CD14-positive monocyte (primary cell): ENCODE data around the gene CHFR. TPM values are rescaled to one million over a fixed set of nuclear protein-coding genes. Genes with fewer than 3 reads are reported as not detected.

ENCODE experiments used
- DNase-seq, 3 donors: peaks; one replicate each; pipeline ENCODE4 v3.0.0-alpha.2; 2011 to 2022
- H2AFZ ChIP-seq: 2 replicates; pipeline ENCODE4 v1.6.0; 2012; ENCODE audit warnings: mild to moderate bottlenecking, low read depth, low read length, inconsistent platforms; ENCODE audit not compliant: insufficient read depth, poor library complexity, severe bottlenecking
- H3K27ac ChIP-seq, 2 donors: 1 replicate in 1 of 2; 2 replicates in 1 of 2; pipeline ENCODE4 v1.5.1; 2012 to 2013; ENCODE audit warnings: low read length in 2 of 2, control low read depth in 1 of 2, inconsistent platforms in 1 of 2, low read depth in 1 of 2, mild to moderate bottlenecking in 1 of 2
- H3K27me3 ChIP-seq, 2 donors: one replicate each; pipeline versions ENCODE4 v1.6.0 to v1.6.1; 2011 to 2013; ENCODE audit warnings: low read length in 2 of 2; ENCODE audit not compliant: control insufficient read depth in 2 of 2, insufficient read depth in 2 of 2
- H3K36me3 ChIP-seq, 2 donors: replicated peaks in 1 of 2; 1 replicate in 1 of 2; 2 replicates in 1 of 2; pipeline versions ENCODE4 v1.5.1 to v1.6.1; 2012 to 2013; ENCODE audit warnings: low read length in 2 of 2, control low read depth in 1 of 2, inconsistent platforms in 1 of 2, mild to moderate bottlenecking in 1 of 2; ENCODE audit not compliant: insufficient read depth in 2 of 2, control insufficient read depth in 1 of 2
- H3K4me1 ChIP-seq, 2 donors: 1 replicate in 1 of 2; 2 replicates in 1 of 2; pipeline versions ENCODE4 v1.5.1 to v1.6.1; 2012 to 2013; ENCODE audit warnings: low read length in 2 of 2, control low read depth in 1 of 2, inconsistent platforms in 1 of 2, mild to moderate bottlenecking in 1 of 2, moderate library complexity in 1 of 2; ENCODE audit not compliant: insufficient read depth in 2 of 2, control insufficient read depth in 1 of 2
- H3K4me2 ChIP-seq: replicated peaks from 2 replicates; pipeline ENCODE3; 2012; ENCODE audit warnings: low read length, moderate library complexity, mild to moderate bottlenecking; ENCODE audit not compliant: poor library complexity, severe bottlenecking; ENCODE audit errors: extremely low read depth
- H3K4me3 ChIP-seq, 3 experiments: fragments of 200-600 bp in 1 of 3; sonication (generic) in 1 of 3; replicated peaks in 1 of 3; 1 replicate in 2 of 3; 2 replicates in 1 of 3; pipeline ENCODE4 v1.5.1; 2011 to 2013; ENCODE audit warnings: low read length in 3 of 3, mild to moderate bottlenecking in 3 of 3, control low read depth in 2 of 3, low read depth in 2 of 3, inconsistent platforms in 1 of 3, moderate library complexity in 1 of 3
- H3K79me2 ChIP-seq: 2 replicates; pipeline ENCODE4 v1.6.0; 2012; ENCODE audit warnings: mild to moderate bottlenecking, control low read depth, inconsistent platforms, low read length, moderate library complexity; ENCODE audit not compliant: insufficient read depth
- H3K9ac ChIP-seq: 2 replicates; pipeline ENCODE4 v1.6.0; 2017; ENCODE audit warnings: low read length, mild to moderate bottlenecking; ENCODE audit not compliant: insufficient read depth, poor library complexity, severe bottlenecking
- H3K9me3 ChIP-seq, 2 donors: replicated peaks in 1 of 2; 1 replicate in 1 of 2; 2 replicates in 1 of 2; pipeline versions ENCODE4 v1.5.1 to v1.6.1; 2012 to 2013; ENCODE audit warnings: low read length in 2 of 2, control low read depth in 1 of 2; ENCODE audit not compliant: control insufficient read depth in 1 of 2, insufficient read depth in 1 of 2
- H4K20me1 ChIP-seq: 2 replicates; pipeline ENCODE4 v1.6.0; 2012; ENCODE audit warnings: mild to moderate bottlenecking, low read length, control low read depth, moderate library complexity; ENCODE audit not compliant: insufficient read depth
- H3K27ac Mint-ChIP-seq, 7 donors: one replicate each; pipeline ENCODE4 v1.8.0; 2020; ENCODE audit warnings: mild to moderate bottlenecking in 7 of 7, mixed read lengths in 7 of 7, moderate library complexity in 6 of 7, inconsistent platforms in 2 of 7
- H3K27me3 Mint-ChIP-seq, 3 donors: one replicate each; pipeline ENCODE4 v1.8.0; 2021 to 2022; ENCODE audit warnings: low read depth in 3 of 3, mild to moderate bottlenecking in 3 of 3, mixed read lengths in 3 of 3, moderate library complexity in 3 of 3, inconsistent platforms in 1 of 3
- H3K36me3 Mint-ChIP-seq, 2 donors: one replicate each; pipeline ENCODE4 v1.8.0; 2020; ENCODE audit warnings: mixed read lengths in 2 of 2, inconsistent platforms in 1 of 2, mild to moderate bottlenecking in 1 of 2
- H3K4me1 Mint-ChIP-seq: one replicate; pipeline ENCODE4 v1.8.0; 2020; ENCODE audit warnings: mild to moderate bottlenecking, mixed read lengths
- H3K4me3 Mint-ChIP-seq, 2 donors: one replicate each; pipeline ENCODE4 v1.8.0; 2020; ENCODE audit warnings: mild to moderate bottlenecking in 2 of 2, mixed read lengths in 2 of 2, moderate library complexity in 1 of 2
- H3K9me3 Mint-ChIP-seq, 7 donors: one replicate each; pipeline ENCODE4 v1.8.0; 2020 to 2022; ENCODE audit warnings: mixed read lengths in 7 of 7, mild to moderate bottlenecking in 6 of 7, moderate library complexity in 6 of 7, inconsistent platforms in 2 of 7
- CTCF ChIP-seq: fragments of 200-600 bp; IDR thresholded peaks from one replicate; pipeline ENCODE4 v1.8.0; 2022; ENCODE audit warnings: antibody characterized with exemption, mild to moderate bottlenecking
- WGBS: methylation state at CpG from one replicate; pipeline ENCODE4 v1.1.5; 2013; ENCODE audit warnings: missing lambda C conversion rate; ENCODE audit not compliant: insufficient coverage; 5-methylcytosine and 5-hydroxymethylcytosine counted together
- intact Hi-C, 2 donors: fragments of 100-400 bp; cut with micrococcal nuclease; formaldehyde crosslinking; loops; one replicate each; pipeline versions ENCODE4 v1.15.0 to v1.15.1; 2023
- polyA plus RNA-seq, 3 donors: library from polyadenylated mRNA; depleted of rRNA in 1 of 3; unstranded in 2 of 3; stranded (reverse) in 1 of 3; fragments of 300-500 nt in 2 of 3; fragments of >200 nt in 1 of 3; fragmentation: Illumina TruSeq in 2 of 3; gene quantifications; 1 replicate in 2 of 3; 2 replicates in 1 of 3; pipeline ENCODE4 v1.2.3, GENCODE V29; 2012 to 2021

CHFR gene
- polyA plus RNA-seq, 3 donors = 28.0 to 76.3 (median 39.3) TPM

- Histone ChIP-seq H3K36me3 (peaks cover 63 to 82% of the 10 kb centered on the region in 2 donors), H2AFZ (no peak overlapping the region), H3K4me1 (no peaks in the 10 kb centered on the region), H3K27ac (no peak overlapping the region), H3K9me3 (no peaks in the 10 kb centered on the region), H3K4me3 (no peak overlapping the region), H3K79me2 (no peaks in the 10 kb centered on the region), H3K4me2 (no peak overlapping the region), H3K9ac (no peak overlapping the region), H4K20me1 (no peaks in the 10 kb centered on the region), H3K27me3 (no peaks in the 10 kb centered on the region)
- no peak overlapping the region for H3K4me3 Mint-ChIP-seq
- intact Hi-C loops = no loop called here
- H3K27me3 Mint-ChIP-seq = peaks cover 0 to 2% (median 0%) of the 10 kb centered on the region in 3 donors
- H3K27ac Mint-ChIP-seq = peak overlapping the region in 1 of 7 donors; percentile 26
- DNase-seq = no peak
- no peak for TF ChIP-seq CTCF
- H3K9me3 Mint-ChIP-seq = peaks cover 0 to 3% (median 0%) of the 10 kb centered on the region in 7 donors
- no peaks in the 10 kb centered on the region for H3K4me1 Mint-ChIP-seq
- WGBS = 95% methylated on average over 20 of the region's 21 CpGs
- peaks cover 64 to 84% of the 10 kb centered on the region in 2 donors for H3K36me3 Mint-ChIP-seq
Observed at GRCh38 chr12:132789099-132789471, 98.3 kb downstream of the CHFR start.

- Histone ChIP-seq H3K27me3 (no peaks in the 10 kb centered on the region), H3K36me3 (peaks cover 63 to 82% of the 10 kb centered on the region in 2 donors), H3K4me3 (no peak overlapping the region), H3K4me2 (no peak overlapping the region), H3K9ac (no peak overlapping the region), H3K4me1 (no peaks in the 10 kb centered on the region), H2AFZ (no peak overlapping the region), H3K27ac (no peak overlapping the region), H3K79me2 (no peaks in the 10 kb centered on the region), H4K20me1 (no peaks in the 10 kb centered on the region), H3K9me3 (no peaks in the 10 kb centered on the region)
- no peak for TF ChIP-seq CTCF
- intact Hi-C loops = no loop called here
- peaks cover 0 to 2% (median 0%) of the 10 kb centered on the region in 3 donors for H3K27me3 Mint-ChIP-seq
- 98% methylated on average over 20 of the region's 29 CpGs for WGBS
- peak overlapping the region in 5 of 7 donors; percentile 10 to 80 (median 49) for H3K27ac Mint-ChIP-seq
- no peaks in the 10 kb centered on the region for H3K4me1 Mint-ChIP-seq
- DNase-seq = no peak
- peaks cover 0 to 3% (median 0%) of the 10 kb centered on the region in 7 donors for H3K9me3 Mint-ChIP-seq
- H3K36me3 Mint-ChIP-seq = peaks cover 63 to 84% of the 10 kb centered on the region in 2 donors
- H3K4me3 Mint-ChIP-seq = no peak overlapping the region
Observed at GRCh38 chr12:132788375-132789098, 98.9 kb downstream of the CHFR start.
